Measurements from ENCODE around the gene REPS2. TPM values are rescaled to one million over a fixed set of nuclear protein-coding genes. Genes with fewer than 3 reads are reported as not detected.

The REPS2 gene
- total RNA-seq, 4 donors from 2014 or later = 10.8 to 37.0 (median 17.5) TPM

- no peak for TF ChIP-seq EP300 (IDR thresholded peaks at IDR 0.05; ENCODE audit: low read depth)
- TF ChIP-seq POLR2A (IDR thresholded peaks at IDR 0.05) = no peak
- TF ChIP-seq, protein P1, sequence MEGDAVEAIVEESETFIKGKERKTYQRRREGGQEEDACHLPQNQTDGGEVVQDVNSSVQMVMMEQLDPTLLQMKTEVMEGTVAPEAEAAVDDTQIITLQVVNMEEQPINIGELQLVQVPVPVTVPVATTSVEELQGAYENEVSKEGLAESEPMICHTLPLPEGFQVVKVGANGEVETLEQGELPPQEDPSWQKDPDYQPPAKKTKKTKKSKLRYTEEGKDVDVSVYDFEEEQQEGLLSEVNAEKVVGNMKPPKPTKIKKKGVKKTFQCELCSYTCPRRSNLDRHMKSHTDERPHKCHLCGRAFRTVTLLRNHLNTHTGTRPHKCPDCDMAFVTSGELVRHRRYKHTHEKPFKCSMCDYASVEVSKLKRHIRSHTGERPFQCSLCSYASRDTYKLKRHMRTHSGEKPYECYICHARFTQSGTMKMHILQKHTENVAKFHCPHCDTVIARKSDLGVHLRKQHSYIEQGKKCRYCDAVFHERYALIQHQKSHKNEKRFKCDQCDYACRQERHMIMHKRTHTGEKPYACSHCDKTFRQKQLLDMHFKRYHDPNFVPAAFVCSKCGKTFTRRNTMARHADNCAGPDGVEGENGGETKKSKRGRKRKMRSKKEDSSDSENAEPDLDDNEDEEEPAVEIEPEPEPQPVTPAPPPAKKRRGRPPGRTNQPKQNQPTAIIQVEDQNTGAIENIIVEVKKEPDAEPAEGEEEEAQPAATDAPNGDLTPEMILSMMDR (IDR thresholded peaks at IDR 0.05) = no peak
- TF ChIP-seq POLR2AphosphoS5 (IDR thresholded peaks at IDR 0.05) = no peak
- WGBS, 2 donors (ENCODE audit: low coverage in 1 of 2) = 70 to 75% methylated on average over 2 to 5 of the region's 5 CpGs
- intact Hi-C loops (cut with DNase I; ENCODE audit: low total_unique reads) (no loop called here), in situ Hi-C loops (cut with MboI; ENCODE audit: low pct_ligation_motif_present in 1 of 4, low pct_unique_long_range_greater_than_20kb in 1 of 4, low sequenced_read_pairs in 3 of 4) (no loop called here)
- Histone ChIP-seq H3K4me1 (no peaks in the 10 kb centered on the region), H3K27ac (no peak overlapping the region), H3K9me3 (no peaks in the 10 kb centered on the region), H3K36me3 (no peaks in the 10 kb centered on the region), H3K4me3 (no peak overlapping the region), H3K27me3 (no peaks in the 10 kb centered on the region)
- no peak for DNase-seq
Observed at GRCh38 chrX:16975233-16975632, 28.8 kb downstream of the REPS2 start.

DNA sequence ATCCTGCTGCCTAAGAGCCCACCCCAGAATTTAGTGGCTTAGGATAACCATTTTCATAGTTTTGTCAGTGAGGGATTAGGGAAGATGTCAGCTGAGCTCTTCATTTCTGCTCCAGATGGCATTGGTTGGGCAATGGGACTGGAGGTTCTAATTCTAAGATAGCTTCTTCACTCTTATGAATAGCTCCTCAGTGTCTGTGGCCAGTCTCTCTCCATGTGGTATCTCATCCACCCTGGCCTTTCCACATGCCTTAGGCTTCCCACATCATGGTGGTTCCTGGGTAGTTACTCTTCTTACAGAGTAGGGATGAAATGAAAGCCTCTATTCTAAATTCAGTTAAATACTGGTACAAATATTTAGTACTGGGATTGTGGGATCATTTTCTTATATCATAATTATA is 31.3 kb downstream of the REPS2 start:
- H3K4me3 ChIP-seq = no peak overlapping the region
- H3K9me3 ChIP-seq = no peaks in the 10 kb centered on the region
- H3K4me1 ChIP-seq = no peaks in the 10 kb centered on the region
- H3K27ac ChIP-seq = no peak overlapping the region
- intact Hi-C loops (cut with DNase I; ENCODE audit: low total_unique reads) = no loop called here
- H3K27me3 ChIP-seq = no peaks in the 10 kb centered on the region
- in situ Hi-C loops (cut with MboI; ENCODE audit: low pct_ligation_motif_present in 1 of 4, low pct_unique_long_range_greater_than_20kb in 1 of 4, low sequenced_read_pairs in 3 of 4) = no loop called here
- TF ChIP-seq POLR2A (IDR thresholded peaks at IDR 0.05) = no peak
- TF ChIP-seq, protein P1 (IDR thresholded peaks at IDR 0.05) = no peak
- H3K36me3 ChIP-seq = no peaks in the 10 kb centered on the region
- no peak for DNase-seq

GRCh38 chrX:16978193-16978984 is 31.9 kb downstream of the REPS2 start:
- H3K36me3 ChIP-seq = no peaks in the 10 kb centered on the region
- H3K4me1 ChIP-seq = no peaks in the 10 kb centered on the region
- in situ Hi-C loops (cut with MboI; ENCODE audit: low pct_ligation_motif_present in 1 of 4, low pct_unique_long_range_greater_than_20kb in 1 of 4, low sequenced_read_pairs in 3 of 4) (no loop called here), intact Hi-C loops (cut with DNase I; ENCODE audit: low total_unique reads) (no loop called here)
- H3K27ac ChIP-seq = peak overlapping the region in 1 of 4 donors; percentile 20
- WGBS, 2 donors (ENCODE audit: low coverage in 1 of 2) = 75 to 77% methylated on average over 2 to 3 of the region's 3 CpGs
- no peak overlapping the region for H3K4me3 ChIP-seq
- no peaks in the 10 kb centered on the region for H3K9me3 ChIP-seq
- H3K27me3 ChIP-seq = no peaks in the 10 kb centered on the region
- no peak for TF ChIP-seq POLR2AphosphoS5 (IDR thresholded peaks at IDR 0.05)
- no peak for TF ChIP-seq EP300 (IDR thresholded peaks at IDR 0.05; ENCODE audit: low read depth)
- no peak for TF ChIP-seq POLR2A (IDR thresholded peaks at IDR 0.05)
- TF ChIP-seq, protein P1 (IDR thresholded peaks at IDR 0.05) = no peak
- no peak for DNase-seq

- DNase-seq = no peak
- Histone ChIP-seq H3K4me3 (no peak overlapping the region), H3K27ac (peak overlapping the region in 1 of 4 donors; percentile 20), H3K36me3 (no peaks in the 10 kb centered on the region), H3K9me3 (no peaks in the 10 kb centered on the region), H3K27me3 (no peaks in the 10 kb centered on the region), H3K4me1 (no peaks in the 10 kb centered on the region)
- intact Hi-C loops (cut with DNase I; ENCODE audit: low total_unique reads) = no loop called here
- WGBS, 2 donors (ENCODE audit: low coverage in 1 of 2) = 97% methylated on average over 1 of the region's 1 CpG; no CpG with 5 or more reads in 1 of the 2 donors
- in situ Hi-C loops (cut with MboI; ENCODE audit: low pct_ligation_motif_present in 1 of 4, low pct_unique_long_range_greater_than_20kb in 1 of 4, low sequenced_read_pairs in 3 of 4) = no loop called here
- TF ChIP-seq EP300 (IDR thresholded peaks at IDR 0.05; ENCODE audit: low read depth) (no peak), POLR2AphosphoS5 (IDR thresholded peaks at IDR 0.05) (no peak), POLR2A (IDR thresholded peaks at IDR 0.05) (no peak)
- TF ChIP-seq, protein P1 (IDR thresholded peaks at IDR 0.05) = no peak
Observed at GRCh38 chrX:16979226-16979625, 32.8 kb downstream of the REPS2 start.

All from transverse colon (tissue), 4 donors.